ENCODE data around the gene PPP1R16B.

Gene PPP1R16B

GRCh38 chr20:38828514-38829295 lies 23.2 kb downstream of the PPP1R16B start:
- DNase-seq, result no peak

- no peak for DNase-seq
These were observed 23.9 kb downstream of the PPP1R16B start for GRCh38 chr20:38829296-38829875.

- no peak for DNase-seq
These were observed 24.9 kb downstream of the PPP1R16B start for GRCh38 chr20:38830356-38830755.

- DNase-seq, result no peak
These were observed 25.7 kb downstream of the PPP1R16B start for GRCh38 chr20:38831049-38831691.

- DNase-seq, result no peak
These were observed 26.6 kb downstream of the PPP1R16B start for GRCh38 chr20:38831995-38832620.

GRCh38 chr20:38833154-38833856 lies 27.8 kb downstream of the PPP1R16B start:
- DNase-seq, result peak; percentile 37

GRCh38 chr20:38833857-38834164 lies 28.3 kb downstream of the PPP1R16B start:
- no peak for DNase-seq

- no peak for DNase-seq
These were observed 29.4 kb downstream of the PPP1R16B start for GRCh38 chr20:38834868-38835267.

GRCh38 chr20:38835792-38836191 lies 30.3 kb downstream of the PPP1R16B start:
- DNase-seq, result no peak

- DNase-seq, result no peak
These were observed 31.5 kb downstream of the PPP1R16B start for GRCh38 chr20:38836991-38837390.

- DNase-seq, result no peak
These were observed 32.8 kb downstream of the PPP1R16B start for GRCh38 chr20:38838326-38838725.

- no peak for DNase-seq
These were observed 34.1 kb downstream of the PPP1R16B start for GRCh38 chr20:38839563-38839962.

- DNase-seq, result peak; percentile 61
These were observed 34.8 kb downstream of the PPP1R16B start for GRCh38 chr20:38840053-38840893.

- no peak for DNase-seq
These were observed 35.5 kb downstream of the PPP1R16B start for GRCh38 chr20:38840894-38841470.

GRCh38 chr20:38841570-38841969 lies 36.1 kb downstream of the PPP1R16B start:
- no peak for DNase-seq

GRCh38 chr20:38842026-38842425 lies 36.5 kb downstream of the PPP1R16B start:
- no peak for DNase-seq

GRCh38 chr20:38842558-38842981 lies 37.1 kb downstream of the PPP1R16B start:
- peak; percentile 76 for DNase-seq

- DNase-seq, result peak; percentile 64
These were observed 37.8 kb downstream of the PPP1R16B start for GRCh38 chr20:38843346-38843745.

GRCh38 chr20:38844963-38845362 lies 39.5 kb downstream of the PPP1R16B start:
- no peak for DNase-seq

GRCh38 chr20:38847840-38848239 lies 42.3 kb downstream of the PPP1R16B start:
- DNase-seq, result no peak

GRCh38 chr20:38853759-38854158 lies 48.3 kb downstream of the PPP1R16B start:
- no peak for DNase-seq

GRCh38 chr20:38854654-38855066 lies 49.2 kb downstream of the PPP1R16B start:
- no peak for DNase-seq
